Measurements from ENCODE around the gene NDUFS6.
"Not testable (repeated sequence)": the region's sequence is repeated elsewhere in the genome, so short reads cannot be mapped to it uniquely, and the experiment has no call there.

Gene NDUFS6

DNA sequence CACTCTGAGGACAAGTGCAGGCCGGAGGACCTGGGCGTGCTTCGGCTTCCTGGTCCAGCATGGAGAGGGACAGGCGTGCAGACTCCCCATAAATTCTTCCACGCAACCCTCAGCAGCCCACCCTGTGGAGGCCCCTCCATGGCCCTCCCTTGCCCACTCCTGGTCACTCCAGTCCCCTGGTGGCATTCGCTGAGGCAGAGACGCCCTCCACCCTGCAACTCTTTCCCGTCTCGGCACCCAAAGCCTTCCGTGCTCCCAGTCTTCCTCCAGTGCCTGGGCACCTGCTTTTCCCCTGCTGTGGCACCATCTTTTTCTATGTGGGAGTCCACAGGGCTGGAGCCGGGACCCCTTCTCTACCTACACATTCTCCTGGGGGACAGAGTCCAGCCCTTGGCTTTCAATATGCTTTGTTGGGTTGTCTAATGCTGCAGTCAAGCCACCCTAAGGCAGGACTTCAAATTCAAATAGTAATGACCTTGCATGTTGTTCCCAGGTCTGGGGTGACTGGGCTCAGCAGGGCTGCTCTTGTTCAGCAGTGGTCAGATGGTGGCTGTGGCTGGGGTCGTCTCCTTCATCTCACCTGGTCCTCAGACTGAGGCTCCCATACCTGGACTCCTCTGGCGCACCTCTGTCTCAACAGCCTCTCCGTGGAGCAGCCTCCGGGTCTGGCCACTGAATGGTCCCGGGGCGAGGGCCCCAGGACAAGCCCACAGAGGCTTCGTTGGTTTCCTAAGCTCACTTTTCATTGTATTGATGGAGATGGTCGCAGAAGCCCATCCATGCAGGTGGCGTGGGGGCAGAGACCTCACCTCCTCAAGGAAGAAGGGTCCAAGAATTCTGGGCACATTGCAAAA is 16.8 kb upstream of the NDUFS6 start:
- DNase-seq = no peak

DNA sequence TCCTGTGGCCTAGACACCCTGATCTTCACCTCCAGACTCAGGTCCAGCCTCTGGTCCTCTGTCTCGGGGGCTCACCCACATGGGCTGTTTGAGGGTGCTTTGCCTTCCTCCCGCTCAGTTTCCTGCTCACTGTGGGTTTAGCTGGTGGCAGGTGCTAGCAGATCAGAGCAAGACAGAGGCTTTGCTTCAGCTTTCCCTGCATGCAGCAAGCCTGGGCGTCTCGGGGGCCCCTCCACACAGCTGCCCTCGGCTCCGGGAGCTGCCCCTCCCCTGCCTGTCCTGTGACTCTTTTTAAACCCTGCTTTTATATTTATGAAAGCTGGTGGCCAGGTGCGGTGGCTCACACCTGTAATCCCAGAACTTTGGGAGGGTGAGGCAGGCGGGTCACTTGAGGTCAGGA is 16.1 kb upstream of the NDUFS6 start:
- peak; percentile 55 for DNase-seq

DNA sequence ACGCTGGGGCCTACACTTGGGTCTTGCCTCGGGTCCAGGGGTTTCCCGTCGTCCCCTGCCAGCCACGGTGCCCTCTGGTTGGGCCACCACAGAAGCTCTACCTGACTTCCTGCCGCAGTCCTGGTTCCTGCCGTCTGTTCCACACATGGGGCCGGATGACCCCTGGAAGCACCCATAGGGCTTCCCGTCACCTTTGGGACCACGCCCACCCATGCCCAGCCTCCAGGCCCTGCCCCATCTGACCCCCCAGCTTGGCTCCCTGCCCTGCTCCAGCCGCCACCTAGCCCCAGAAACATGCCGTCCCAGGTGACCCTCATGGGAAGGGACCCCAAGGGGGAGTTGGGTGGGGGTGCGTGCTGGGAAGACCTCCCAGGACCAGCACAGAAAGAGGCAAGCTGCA is 15.2 kb upstream of the NDUFS6 start:
- DNase-seq = no peak

DNA sequence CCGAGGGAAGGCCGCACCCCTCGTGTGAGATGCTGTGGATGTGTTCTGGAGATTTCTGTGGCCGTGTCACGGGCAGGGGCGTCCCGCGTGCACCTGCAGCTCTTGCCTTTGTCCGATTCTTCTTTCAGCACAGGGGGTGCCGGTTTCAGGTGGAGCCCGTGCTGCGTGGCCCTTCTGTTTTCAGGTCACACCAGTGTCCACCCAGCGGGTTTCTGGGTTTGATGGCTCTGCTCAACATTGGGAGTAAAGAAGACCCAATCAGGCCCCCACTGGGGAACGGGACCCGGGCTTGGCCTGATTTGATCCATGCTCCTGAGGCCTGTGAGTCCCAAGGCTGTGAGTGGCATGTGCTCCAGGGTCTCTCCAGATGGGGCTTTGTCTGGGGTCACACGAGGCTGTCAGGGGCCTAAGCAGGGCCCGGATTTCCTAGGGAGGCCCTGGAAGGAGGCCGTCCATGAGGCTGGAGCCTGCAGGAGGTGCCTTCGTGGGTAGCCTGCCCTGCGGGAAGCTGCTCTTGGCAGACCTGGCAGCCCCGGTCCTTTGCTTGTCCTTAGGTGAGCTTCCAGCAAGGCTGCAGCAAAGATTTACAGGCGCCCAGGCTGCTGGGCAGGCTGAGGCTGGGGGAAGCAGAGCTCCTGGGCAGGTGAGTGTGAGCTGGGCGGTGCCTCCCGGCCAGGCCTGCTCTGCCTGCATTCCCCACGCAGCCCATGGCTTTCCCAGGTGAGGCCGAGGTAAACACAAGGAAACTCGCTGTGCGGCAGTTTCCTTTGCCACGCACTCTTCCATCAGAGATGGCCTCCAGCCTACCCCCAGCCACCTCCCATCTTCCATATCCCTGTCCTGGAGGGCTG is 14.4 kb upstream of the NDUFS6 start:
- no peak for DNase-seq

DNA sequence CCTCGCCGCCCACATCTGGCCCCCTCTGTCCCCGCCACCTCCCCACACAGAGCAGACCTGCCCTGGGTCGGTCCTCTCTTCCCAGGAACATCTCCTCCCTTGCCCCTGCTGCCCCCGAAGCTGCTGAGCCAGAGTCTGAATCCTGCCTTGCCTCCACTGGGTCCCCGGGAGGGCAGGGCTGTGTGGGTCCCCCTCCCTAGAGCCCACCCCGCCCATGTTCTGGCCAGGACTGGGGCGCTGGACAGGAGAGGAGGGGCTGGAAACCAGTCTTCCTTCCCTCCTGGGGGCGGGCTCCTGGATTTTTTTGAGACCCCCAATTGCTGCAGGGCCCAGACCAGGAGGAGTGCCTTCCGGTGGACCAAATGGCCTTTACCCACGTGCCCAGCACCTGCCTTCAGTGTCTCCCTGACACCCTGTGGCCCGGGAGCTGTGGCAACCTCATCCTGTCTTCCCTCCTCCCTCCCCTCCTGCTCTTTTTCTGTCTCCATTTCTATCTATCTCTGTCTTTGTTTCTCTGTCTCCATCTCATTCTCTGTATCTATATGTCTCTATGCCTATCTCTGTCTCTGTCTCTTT is 13.6 kb upstream of the NDUFS6 start:
- DNase-seq = no peak

DNA sequence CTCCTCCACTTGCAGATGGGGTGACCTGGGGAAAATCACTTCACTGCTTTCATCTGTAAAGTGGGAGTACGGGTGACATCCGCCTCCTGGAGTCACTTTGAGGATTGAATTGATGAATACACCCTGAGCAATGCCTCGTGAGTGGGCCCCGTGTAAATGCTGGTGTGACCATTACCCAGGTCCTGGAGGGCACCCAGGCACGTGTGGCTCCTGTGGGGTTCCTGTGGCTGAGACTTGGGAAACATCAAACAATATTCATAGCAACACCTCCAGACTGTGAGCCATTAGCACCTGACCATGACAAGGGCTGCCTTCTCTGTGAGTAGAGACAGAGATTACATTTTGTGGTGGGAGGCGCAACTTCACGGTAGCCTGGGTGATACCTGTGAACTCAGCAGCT is 13.0 kb upstream of the NDUFS6 start:
- DNase-seq = no peak

DNA sequence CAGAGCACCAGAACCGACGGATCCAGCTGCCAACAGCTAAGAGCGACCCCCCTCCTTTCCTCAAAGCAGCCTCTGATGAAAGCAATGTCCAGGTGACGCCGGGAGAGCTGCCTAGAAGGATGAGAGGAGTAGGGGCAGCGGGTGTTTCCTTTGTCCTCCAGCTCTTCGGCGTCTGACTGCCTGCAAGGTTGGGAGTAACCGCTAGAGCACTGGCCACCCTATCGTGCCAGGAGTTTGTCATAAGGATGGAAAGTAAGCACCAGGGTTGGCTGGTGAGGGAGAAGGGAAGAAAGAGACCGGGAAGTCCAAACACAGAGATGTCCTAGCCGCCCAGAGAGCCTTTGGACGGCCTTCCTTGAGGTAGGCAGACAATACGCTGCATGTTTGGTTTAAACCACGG is 12.4 kb upstream of the NDUFS6 start:
- no peak for DNase-seq

DNA sequence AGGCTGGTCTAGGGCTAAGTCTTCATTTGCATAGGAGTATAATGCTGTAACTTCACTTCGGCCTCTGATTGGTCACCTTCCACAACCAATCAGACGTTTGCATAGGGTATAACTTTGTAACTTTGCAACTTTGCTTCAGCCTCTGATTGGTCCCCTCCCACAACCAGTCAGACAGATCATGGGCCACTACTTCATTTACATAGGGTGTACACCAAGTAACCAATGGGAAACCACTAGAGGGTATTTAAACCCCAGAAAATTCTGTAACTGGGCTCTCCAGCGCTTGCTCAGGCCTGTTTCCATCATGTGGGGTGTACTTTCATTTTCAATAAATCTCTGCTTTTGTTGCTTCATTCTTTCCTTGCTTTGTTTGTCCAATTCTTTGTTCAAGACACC is 11.8 kb upstream of the NDUFS6 start:
- not testable (repeated sequence) for DNase-seq

DNA sequence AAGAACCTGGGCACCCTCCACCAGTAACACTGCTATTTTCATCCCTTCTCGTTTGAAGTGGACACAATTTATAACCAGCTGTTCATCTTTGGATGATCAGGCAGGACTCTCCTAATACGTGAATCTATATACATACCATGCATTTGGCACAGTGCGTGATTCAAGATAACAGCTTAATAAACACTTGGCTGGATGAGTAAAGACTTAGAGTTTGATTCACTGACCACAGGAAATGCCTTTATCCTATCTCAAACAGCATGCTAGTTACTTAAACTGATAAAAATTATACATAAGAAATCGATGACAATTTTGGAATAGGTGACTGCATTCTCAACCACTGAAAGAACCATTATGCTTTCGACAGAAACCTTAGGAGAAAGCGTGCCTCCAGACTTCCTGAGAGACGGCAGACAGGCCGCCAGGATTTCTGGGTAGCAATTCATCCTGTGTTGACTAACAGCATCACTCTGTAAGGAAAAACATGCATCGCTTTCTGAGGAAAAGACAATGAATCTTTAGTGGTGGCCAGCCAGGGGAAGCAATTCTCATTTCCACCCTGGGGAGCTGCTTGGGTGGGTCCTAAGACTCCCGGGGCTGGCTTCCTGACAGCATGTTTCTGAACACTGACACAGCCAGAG is 11.3 kb upstream of the NDUFS6 start:
- DNase-seq = no peak

DNA sequence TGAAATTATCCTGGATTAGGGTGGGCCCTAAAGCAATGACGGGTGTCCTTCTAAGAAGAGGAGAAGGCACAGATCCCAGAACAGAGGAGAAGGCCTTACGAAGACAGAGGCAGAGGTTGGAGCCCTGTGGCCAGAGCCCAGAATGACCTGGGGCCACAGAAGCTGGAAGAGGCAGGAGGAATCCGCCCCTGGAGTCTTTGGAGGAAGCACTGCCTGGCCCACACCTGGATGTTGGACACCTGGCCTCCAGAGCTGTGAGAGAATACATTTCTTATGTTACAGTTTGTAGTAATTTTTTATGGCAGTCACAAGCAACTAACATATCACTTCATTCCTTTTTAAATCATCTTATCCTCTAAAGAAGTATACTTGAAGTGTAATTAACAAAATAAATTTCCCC is 10.0 kb upstream of the NDUFS6 start:
- no peak for DNase-seq

DNA sequence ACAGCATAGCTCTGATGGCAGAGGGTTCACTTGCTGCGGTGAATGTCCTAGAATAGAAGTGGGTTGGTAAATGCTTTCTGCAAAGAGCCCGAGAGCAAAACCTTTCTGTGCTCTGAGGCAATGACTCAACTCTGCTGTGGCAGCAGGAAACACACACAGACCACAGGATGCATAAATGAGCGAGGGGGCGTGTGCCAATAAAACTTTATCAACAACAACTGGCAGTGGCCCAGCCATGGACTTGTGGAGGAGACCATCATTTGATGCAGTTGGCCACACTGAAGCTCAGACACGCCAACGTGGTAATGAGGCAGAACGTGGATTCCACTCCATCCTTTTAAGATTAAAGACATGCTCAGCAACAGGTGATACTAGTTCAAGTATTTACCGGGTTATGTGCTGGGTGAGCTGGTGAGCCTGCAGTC is 8.4 kb upstream of the NDUFS6 start:
- DNase-seq = peak; percentile 94

DNA sequence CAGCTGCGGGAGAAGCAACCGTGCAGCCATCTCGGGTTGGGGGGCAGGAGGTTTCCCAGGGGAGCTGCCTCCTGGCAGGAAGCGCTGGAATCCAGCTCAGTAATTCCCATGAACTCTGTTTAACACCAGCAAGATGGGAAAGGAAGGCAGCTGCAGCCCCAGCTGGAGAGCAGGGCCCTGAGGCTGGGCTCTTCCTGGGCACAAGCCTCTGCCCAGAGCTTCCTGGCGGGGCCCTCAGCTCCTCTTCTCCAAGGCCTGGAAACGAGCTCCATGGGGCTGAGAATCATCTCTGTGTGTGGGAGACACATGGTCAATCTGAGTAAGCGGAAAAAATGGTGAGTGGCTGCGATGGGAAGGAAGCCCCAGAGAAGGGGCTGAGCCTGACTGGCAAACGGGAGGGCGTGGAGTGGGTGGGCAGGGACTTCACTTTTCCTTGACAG is 7.9 kb upstream of the NDUFS6 start:
- peak; percentile 25 for DNase-seq

DNA sequence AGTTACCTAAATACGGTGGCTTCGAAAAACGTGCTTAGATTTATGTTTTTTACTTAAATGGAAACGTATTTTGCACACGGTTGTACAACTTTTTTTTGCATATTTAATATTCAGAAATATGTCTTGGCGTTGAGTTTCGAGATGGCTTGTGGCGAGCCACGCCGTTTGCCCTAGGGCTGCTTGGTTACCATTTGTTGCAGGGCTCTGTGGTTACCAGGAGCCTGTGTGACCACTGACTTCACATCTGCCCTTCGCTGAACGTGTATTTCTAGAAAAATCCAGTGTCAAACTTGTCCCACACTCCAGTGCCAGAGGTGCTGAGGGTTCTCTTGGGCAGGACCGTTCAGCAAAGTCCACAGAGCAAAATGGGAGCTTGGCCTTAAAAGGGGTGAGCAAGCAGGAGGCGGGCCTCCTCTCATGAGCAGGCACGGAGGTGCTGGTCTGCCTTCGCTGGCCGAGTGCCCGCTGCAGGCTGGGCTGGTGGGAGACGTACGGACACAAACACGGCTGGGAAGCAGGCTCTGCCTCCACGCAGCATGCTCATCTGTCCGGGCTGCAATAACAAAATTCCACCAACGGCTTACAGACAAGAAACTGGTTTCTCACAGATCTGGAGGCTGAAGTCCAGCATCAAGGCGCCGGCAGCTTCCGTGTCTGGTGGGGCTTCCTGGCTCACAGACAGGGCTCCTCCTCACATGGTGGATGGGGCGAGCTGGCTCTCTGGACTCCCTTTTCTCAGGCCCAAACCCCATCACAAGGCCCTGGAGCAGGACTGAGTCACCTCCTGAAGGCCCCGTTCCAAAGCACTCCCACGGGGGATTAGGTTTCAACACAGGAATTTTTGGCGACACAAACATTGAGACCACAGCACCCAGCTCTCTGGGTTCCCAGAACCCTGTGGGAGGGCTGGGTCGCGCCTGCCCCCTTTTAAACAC is 7.0 kb upstream of the NDUFS6 start:
- DNase-seq = peak; percentile 36

DNA sequence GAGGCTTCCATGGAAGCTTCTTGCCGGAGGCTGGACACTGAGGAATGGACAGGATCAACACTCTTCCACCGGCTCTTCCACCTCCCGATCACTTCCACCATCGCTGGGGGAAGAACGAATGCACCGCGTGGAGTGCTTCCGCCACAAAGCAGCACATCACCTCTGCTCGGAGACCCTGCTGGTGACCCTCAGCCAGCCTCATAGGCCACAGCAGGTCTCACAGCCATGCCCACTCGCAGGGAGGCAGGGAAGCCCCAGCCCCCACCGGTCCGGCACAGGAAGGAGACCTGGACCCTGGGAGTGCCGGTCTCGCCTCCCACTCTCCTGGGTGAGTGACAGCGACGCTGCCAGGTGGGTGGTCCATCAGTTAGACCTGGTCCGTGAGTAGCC is 6.3 kb upstream of the NDUFS6 start:
- no peak for DNase-seq

DNA sequence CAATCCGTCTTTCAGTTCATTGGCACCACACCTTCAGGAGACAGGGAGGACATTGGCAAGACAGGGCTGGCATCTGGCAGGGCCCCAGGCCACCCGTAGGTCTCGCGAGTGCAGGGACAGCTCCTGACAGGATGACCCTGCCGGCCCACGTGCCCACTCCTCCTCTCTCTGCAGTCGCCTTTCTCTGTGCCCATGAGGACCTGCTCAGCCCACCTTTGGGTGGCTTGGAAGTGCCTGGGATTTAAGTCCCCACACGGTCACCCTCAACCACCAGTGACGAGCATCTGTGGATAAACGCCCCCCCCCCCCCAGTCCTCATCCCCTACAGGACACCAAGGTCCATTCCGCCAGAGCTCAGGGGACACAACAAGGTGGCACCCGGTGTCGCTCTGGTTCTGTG is 5.7 kb upstream of the NDUFS6 start:
- no peak for DNase-seq

DNA sequence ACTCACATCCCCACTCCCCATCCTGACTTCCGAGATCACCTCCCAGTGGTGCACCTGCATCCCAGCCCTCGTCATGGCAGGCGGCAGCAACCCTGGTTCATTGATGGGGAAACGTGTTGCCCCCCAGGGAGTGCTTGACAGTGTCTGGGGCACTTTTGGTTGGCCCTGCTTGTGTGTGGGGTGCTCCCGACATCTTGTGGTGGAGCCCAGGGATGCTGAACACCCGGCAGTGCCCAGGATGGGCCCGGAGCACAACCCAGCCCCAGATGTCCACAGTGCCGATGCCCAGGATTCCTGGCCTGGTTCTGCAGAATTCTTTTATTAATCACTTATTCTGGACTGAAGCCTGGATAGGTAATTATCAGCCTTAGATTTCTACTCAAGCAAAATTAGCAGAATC is 5.3 kb upstream of the NDUFS6 start:
- no peak for DNase-seq

DNA sequence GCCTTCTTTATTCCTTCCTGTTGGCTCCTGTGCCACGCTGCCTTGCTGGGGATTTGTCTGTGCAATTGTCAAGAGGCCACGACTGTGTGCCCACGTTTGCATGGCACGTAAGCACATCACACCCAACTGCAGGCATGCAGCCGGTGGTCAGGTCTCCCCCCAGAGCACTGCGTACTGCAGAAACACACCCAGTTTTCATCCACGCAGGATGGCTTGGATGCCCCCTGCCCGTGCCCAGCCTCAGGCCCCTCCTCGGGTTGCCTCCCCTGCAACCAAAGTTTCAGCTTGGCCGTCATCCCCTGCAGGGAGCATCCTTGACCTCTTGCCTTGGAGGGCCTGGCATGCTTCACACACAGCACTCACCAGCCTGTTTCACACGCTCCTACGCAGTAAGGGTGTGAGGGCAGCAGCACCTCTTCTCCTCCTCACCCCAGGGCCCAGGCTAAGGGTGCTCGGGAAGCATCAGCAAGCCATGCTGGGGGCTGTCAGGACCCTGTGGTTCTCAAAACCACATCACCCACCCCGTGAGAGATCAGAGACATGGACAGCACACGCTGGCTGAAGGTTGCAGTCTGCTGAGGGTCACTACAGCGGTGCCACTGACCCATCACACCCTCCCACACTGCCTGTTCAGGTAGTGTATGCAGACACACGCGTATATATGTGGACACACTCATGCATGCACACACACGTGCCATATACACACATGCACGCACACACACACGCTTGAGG is 4.7 kb upstream of the NDUFS6 start:
- no peak for DNase-seq

DNA sequence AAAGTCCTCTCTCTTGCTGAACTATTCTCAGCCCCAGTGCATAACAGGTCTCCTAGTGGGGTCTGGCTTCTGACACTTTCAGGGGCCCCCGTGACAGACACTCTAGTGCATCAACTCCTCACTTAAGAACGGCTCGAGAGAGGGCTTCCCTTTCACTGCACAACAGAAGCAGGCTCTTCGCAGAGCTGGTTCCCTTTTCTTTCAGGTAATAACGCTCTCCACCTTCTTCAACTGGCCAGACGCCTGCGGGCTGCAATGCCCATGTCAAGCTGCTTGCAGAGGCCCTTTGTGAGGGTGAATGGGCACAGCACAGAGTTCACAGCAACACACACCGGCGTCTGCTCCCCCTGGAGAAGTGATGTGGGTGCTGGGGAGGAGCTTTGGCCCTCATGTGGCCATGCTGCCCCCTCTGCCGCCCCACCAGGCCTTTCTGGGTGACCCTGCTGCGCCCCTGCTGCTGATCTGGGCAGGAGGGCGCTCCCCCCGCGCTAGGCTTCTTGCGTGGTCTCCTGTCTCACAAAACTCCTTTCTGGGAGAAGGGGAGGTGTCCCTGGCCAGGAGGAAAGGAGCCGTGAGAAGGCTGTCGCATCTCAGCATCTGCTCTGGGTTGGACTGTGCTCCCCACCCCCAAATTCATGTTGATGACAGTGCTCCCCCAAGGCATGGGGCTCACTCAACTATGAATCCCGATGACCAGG is 4.0 kb upstream of the NDUFS6 start:
- DNase-seq = no peak

DNA sequence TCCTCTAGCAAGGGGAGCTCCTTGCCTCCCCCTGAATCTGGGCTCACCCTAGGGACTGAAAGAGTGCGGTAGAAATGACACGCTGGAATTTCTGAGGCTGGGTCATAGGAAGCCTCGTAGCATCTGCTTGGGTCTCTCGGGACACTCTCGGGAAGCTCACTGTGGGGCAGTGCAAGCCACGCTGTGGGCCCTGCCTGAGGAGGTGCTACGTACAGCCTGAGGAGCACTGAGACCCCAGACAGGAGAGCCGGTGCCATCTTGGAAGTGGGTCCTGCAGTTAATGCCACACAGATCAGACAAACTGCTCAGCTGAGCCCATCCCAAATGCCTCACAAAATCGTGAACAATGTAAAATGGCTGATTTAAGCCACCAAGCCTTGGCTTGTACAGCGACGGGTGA is 3.4 kb upstream of the NDUFS6 start:
- DNase-seq = no peak

DNA sequence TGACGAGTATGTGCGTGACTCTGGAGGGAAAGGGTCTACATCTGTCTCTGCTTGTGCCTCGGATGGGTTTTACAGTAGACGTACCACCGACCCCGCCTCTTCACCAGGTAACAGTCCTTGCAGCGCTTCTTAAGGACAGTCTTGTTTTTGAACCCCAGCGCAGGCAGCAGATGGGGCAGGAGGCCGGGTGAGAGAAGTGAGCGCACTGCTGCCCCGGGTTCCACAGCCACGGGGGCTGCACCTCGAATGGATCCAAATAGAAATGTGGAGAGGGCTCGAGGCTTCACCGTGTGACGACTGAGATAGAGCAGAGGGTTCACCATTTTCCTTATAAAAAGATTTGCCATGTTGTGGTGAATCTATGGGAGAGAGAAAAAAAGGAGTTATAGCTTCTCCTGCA is 2.6 kb upstream of the NDUFS6 start:
- not testable (repeated sequence) for DNase-seq

DNA sequence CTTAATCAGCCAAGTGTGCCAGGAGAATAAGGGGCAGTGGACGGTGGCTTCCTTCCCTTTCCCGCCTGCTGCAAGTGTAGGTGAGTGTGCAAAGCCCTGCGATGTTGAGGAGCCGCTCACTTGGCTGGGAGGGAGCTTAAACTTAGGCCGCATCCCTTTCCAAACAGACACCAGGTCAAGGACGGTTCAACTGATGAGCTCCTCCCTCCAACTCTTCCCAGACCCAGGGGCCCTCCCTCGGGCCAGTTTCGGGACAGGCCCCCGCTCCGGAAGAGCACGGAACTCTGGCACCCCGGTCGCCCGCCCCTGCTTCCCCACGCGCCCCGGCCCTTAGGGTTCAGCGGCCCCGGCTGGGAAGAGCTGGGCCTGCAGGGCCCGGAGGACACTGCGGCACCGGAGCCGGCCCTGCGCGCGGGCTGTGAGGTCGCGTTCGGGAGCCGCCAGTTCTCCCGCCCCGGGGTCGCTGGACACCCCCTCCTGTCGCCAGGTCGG is 2.1 kb upstream of the NDUFS6 start:
- peak; percentile 57 for DNase-seq
